ENCODE data around the gene TOMM40.

The TOMM40 gene

GRCh38 chr19:44927746-44928145 is 36.7 kb downstream of the TOMM40 start:
- DNase-seq (ENCODE audit: low read depth in 3 of 3), result no peak

- DNase-seq (ENCODE audit: low read depth in 3 of 3), result no peak
Measured at GRCh38 chr19:44930088-44930487, 39.0 kb downstream of the TOMM40 start.

GRCh38 chr19:44931541-44931940 is 40.5 kb downstream of the TOMM40 start:
- no peak for DNase-seq (ENCODE audit: low read depth in 3 of 3)

- no peak for DNase-seq (ENCODE audit: low read depth in 3 of 3)
Measured at GRCh38 chr19:44939668-44940067, 48.6 kb downstream of the TOMM40 start.

- DNase-seq (ENCODE audit: low read depth in 3 of 3), result no peak
Measured at GRCh38 chr19:44942067-44942571, 51.1 kb downstream of the TOMM40 start, which contains the start of gene APOC4. TSS of gene APOC4 (plus strand) at chr19:44942237. CDS start at chr19:44942278, 41 bp downstream.

GRCh38 chr19:44943801-44944249 is 52.8 kb downstream of the TOMM40 start:
- no peak for DNase-seq (ENCODE audit: low read depth in 3 of 3)

GRCh38 chr19:44947041-44947581 is 56.1 kb downstream of the TOMM40 start:
- DNase-seq (ENCODE audit: low read depth in 3 of 3), result no peak

- no peak for DNase-seq (ENCODE audit: low read depth in 3 of 3)
Measured at GRCh38 chr19:44948237-44948636, 57.2 kb downstream of the TOMM40 start.

- no peak for DNase-seq (ENCODE audit: low read depth in 3 of 3)
Measured at GRCh38 chr19:44948763-44949374, 57.8 kb downstream of the TOMM40 start.

- no peak for DNase-seq (ENCODE audit: low read depth in 3 of 3)
Measured at GRCh38 chr19:44949550-44949949, 58.5 kb downstream of the TOMM40 start.

- DNase-seq (ENCODE audit: low read depth in 3 of 3), result peak; percentile 22 to 50 (median 28)
Measured at GRCh38 chr19:44951179-44952159, 60.4 kb downstream of the TOMM40 start.

Data from stimulated activated CD4-positive, alpha-beta T cell treated with anti-CD3 and anti-CD28 coated beads, TNF-alpha, amount 100 ng/mL, for 24 hours (primary cell).